Measurements from ENCODE around the gene TMEM120B. TPM values are rescaled to one million over a fixed set of nuclear protein-coding genes. Genes with fewer than 3 reads are reported as not detected.

Gene TMEM120B
- total RNA-seq, 1 donor from 2014 or later: 3.9 TPM

- peak overlapping the region; percentile 100 for H3K27ac ChIP-seq
- H3K9me3 ChIP-seq: no peaks in the 10 kb centered on the region
- H3K4me1 ChIP-seq: peaks cover 47% of the 10 kb centered on the region
- intact Hi-C loops (cut with DNase I): no loop called here
- H3K4me3 ChIP-seq: peak overlapping the region; percentile 58 to 87
- peaks cover 0 to 14% of the 10 kb centered on the region in 2 donors for H3K36me3 ChIP-seq
- H3K27me3 ChIP-seq: no peaks in the 10 kb centered on the region
- TF ChIP-seq POLR2A (IDR thresholded peaks at IDR 0.05): no peak
- TF ChIP-seq CTCF (IDR thresholded peaks at IDR 0.05): no peak
- no peak for TF ChIP-seq POLR2AphosphoS5 (IDR thresholded peaks at IDR 0.05; ENCODE audit: insufficient read depth in 1 of 2, low read depth in 1 of 2)
- no peak for DNase-seq (ENCODE audit: extremely low spot score in 2 of 2)
Measured at GRCh38 chr12:121804417-121805111, 92.0 kb downstream of the TMEM120B start.

DNA sequence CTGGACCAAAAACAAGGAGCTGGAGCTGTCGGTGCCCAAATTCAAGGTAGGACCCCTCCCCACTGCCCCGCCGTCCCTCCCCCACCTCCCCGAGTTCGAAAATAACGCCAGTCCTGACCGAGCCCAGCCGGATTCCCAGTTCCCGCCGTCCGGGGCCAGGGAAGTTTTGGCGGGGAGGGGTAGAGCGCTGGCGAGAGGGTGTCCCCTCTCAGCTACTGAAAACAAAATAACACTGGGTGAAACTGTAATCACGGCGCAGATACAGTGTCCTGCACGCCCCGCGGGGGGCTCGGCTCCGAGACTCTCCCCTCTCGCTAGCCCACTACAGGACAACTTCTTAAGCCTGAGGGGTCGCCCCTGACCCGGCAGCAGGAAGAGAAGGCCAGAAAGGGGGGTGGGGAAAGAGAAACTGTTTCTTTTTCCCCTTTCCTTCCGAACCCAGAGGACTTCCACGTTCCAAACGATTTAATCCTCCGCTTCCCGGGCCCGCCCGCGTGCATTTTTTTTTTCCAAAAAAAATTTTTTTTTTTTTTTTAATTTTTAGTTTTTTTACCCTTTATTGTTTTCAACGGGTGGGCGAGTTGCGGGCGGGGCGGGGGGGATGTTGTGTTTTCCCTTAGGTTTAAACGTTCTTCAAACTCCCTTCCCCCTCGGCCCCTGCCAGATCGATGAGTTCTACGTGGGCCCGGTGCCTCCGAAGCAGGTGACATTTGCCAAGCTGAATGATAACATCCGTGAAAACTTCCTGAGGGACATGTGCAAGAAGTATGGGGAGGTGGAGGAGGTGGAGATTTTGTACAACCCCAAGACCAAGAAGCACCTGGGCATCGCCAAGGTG is 92.8 kb downstream of the TMEM120B start:
- Histone ChIP-seq H3K36me3 (peaks cover 0 to 22% of the 10 kb centered on the region in 2 donors), H3K4me3 (peak overlapping the region; percentile 58 to 87), H3K4me1 (peaks cover 53% of the 10 kb centered on the region), H3K27me3 (no peaks in the 10 kb centered on the region), H3K27ac (peak overlapping the region; percentile 100), H3K9me3 (no peaks in the 10 kb centered on the region)
- no peak for DNase-seq (ENCODE audit: extremely low spot score in 2 of 2)
- intact Hi-C loops (cut with DNase I): no loop called here
- TF ChIP-seq POLR2A (IDR thresholded peaks at IDR 0.05): no peak
- TF ChIP-seq CTCF (IDR thresholded peaks at IDR 0.05): no peak
- peak in 1 of 2 donors; percentile 33 for TF ChIP-seq POLR2AphosphoS5 (IDR thresholded peaks at IDR 0.05; ENCODE audit: insufficient read depth in 1 of 2, low read depth in 1 of 2)

DNA sequence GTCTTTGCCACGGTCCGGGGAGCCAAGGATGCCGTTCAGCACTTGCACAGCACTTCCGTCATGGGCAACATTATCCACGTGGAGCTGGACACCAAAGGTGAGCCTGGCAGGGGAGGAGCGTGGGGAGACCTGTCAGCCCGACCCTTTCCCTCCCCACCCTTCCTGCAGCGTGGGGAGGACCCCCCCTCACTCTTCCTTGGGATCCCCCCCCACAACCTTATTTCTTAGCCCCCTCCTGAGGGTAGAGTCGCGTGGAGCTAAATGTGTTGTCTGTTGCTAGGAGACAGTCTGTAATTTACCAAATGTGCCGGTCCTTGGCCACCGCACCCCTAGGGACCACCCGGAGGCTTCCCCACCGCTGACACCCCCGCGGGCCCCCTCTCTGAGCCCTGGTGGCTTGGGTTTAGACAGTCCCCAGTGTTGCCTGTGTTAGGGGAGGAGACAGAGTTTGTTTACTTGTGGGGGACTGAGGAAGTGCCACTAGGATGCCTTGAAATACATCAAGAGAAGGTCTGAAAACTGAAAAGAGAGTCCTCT is 93.5 kb downstream of the TMEM120B start:
- no peaks in the 10 kb centered on the region for H3K9me3 ChIP-seq
- no peak for DNase-seq (ENCODE audit: extremely low spot score in 2 of 2)
- H3K27ac ChIP-seq: peak overlapping the region; percentile 100
- intact Hi-C loops (cut with DNase I): no loop called here
- H3K4me1 ChIP-seq: peaks cover 59% of the 10 kb centered on the region
- H3K4me3 ChIP-seq: peak overlapping the region; percentile 58 to 87
- TF ChIP-seq POLR2A (IDR thresholded peaks at IDR 0.05): no peak
- TF ChIP-seq POLR2AphosphoS5 (IDR thresholded peaks at IDR 0.05; ENCODE audit: insufficient read depth in 1 of 2, low read depth in 1 of 2): no peak
- no peak for TF ChIP-seq CTCF (IDR thresholded peaks at IDR 0.05)
- no peaks in the 10 kb centered on the region for H3K27me3 ChIP-seq
- peaks cover 0 to 29% of the 10 kb centered on the region in 2 donors for H3K36me3 ChIP-seq

DNA sequence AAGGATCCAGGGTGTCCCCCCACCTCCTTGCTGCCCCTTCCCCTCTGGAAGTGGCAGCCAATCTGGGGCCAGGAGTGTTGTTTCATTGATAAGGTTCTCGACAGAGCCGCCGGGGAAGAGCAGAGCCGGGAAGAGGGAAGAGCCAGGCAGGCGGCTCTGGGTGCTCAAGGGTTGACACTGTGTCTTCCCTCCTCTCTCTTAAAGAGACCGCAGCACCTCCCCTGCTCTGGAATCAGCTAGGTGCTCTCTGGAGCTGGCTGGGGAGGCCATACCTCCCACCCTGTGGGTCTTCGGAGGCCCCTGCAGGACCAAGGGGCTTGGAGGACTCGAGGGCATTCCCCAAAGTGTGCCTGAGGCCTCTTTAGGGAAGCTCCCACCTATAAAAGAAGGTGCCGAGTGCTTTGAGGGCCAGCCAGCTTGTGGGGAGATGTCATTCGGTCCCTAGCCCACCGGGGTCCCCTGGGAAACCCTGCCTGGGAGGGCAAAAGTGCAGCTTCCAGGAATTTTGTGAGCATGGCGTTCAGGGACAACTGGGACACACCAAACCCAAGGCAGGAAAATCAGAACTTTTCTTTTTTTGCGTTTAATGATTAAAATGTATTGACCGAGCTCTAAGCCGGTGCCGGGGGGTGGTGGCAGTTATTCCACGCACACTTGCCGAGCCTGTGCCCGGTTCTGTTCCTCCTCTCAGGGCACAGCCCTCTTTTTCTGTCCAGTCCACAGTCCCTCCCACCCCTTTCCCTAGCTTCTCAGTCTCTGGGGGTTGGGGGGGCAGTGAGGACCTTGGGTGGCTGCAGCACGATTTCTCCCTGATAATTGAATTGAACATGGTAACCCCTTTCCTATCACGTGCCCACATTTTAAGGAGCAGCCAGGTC is 94.2 kb downstream of the TMEM120B start:
- DNase-seq (ENCODE audit: extremely low spot score in 2 of 2): no peak
- H3K27ac ChIP-seq: peak overlapping the region; percentile 100
- peak overlapping the region; percentile 58 to 87 for H3K4me3 ChIP-seq
- H3K36me3 ChIP-seq: peaks cover 0 to 30% of the 10 kb centered on the region in 2 donors
- peaks cover 59% of the 10 kb centered on the region for H3K4me1 ChIP-seq
- intact Hi-C loops (cut with DNase I): no loop called here
- H3K27me3 ChIP-seq: no peaks in the 10 kb centered on the region
- TF ChIP-seq POLR2AphosphoS5 (IDR thresholded peaks at IDR 0.05; ENCODE audit: insufficient read depth in 1 of 2, low read depth in 1 of 2) (no peak), CTCF (IDR thresholded peaks at IDR 0.05) (no peak), POLR2A (IDR thresholded peaks at IDR 0.05) (no peak)
- no peaks in the 10 kb centered on the region for H3K9me3 ChIP-seq
